GM08714 (cell line): ENCODE results near the gene DGAT2.

Source experiments
- H3K4me3 ChIP-seq: fragments of 200-500 bp; sonication (Bioruptor generic); 2 replicates; pipeline ENCODE4 v1.5.1; 2014; ENCODE audit warnings: mild to moderate bottlenecking, low read length, inconsistent platforms
- ZNF274 ChIP-seq: IDR thresholded peaks from 2 replicates; pipeline ENCODE4 v1.6.1; 2012; ENCODE audit warnings: mild to moderate bottlenecking, low read depth, low read length

Gene DGAT2

GRCh38 chr11:75766443-75767227, 1.9 kb upstream of the DGAT2 start:
- H3K4me3 ChIP-seq, result no peak overlapping the region
- TF ChIP-seq ZNF274, result no peak

- H3K4me3 ChIP-seq, result no peak overlapping the region
- no peak for TF ChIP-seq ZNF274
Measured at GRCh38 chr11:75767228-75767572, 1.4 kb upstream of the DGAT2 start.

DNA sequence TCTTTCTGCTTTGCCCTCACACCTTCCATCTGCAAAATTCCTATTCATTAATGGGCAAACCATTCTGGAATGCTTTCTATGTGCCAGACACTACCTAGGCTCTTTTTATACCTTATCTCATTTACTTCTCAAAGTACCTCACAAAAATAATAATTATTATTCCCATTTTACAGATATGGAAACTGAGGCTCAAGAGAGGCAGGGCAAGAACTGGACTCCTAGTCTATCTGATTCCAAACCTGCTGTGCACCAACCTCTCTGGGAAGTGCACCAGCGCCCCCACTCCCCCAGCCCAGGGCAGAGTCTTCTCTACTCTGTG, 826 bp upstream of the DGAT2 start:
- no peak for TF ChIP-seq ZNF274
- H3K4me3 ChIP-seq, result no peak overlapping the region

GRCh38 chr11:75768909-75769771, 562 bp downstream of the DGAT2 start:
- no peak for TF ChIP-seq ZNF274
- H3K4me3 ChIP-seq, result peak overlapping the region; percentile 61; the same call in 1 of the 2 replicates

- TF ChIP-seq ZNF274, result no peak
- no peak overlapping the region for H3K4me3 ChIP-seq
Measured at GRCh38 chr11:75770102-75770501, 1.5 kb downstream of the DGAT2 start.

DNA sequence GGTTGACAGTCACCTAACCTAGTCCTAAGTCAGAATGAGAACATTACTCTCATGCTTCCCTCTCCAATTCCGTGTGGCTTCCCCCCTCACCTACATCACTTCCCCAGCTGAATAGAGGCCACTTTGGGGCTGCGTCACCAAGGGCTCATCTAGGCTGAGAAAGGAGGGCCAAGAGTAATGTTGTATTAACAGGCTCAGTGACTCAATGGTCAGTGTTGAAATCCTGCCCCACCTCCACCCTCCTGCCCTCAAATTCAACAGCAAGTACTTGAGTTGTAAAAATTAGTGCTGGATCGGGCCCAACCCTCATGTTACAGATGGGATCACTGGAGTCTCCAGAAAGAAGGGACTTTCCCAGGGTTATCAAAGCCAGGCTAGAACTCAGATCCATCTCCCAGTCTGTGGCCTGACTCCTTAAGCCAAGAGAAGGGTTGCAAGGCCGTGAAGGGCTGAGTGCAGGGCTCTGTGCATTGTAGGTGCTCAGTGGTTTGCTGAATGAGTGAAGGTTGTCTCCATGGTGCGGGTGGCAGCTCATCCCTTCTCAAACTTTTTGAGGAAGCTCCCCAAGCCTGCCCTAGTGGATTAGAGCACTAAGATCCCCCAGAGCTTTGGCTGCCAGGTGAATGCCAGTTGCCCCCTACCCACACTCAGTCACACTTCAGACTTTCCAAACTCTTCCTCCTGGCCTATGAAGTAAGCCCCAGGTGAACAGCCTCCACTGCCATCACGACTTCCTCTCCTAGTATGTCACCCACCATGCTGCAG, 3.2 kb downstream of the DGAT2 start:
- no peak overlapping the region for H3K4me3 ChIP-seq
- no peak for TF ChIP-seq ZNF274

GRCh38 chr11:75773595-75774353, 5.2 kb downstream of the DGAT2 start:
- TF ChIP-seq ZNF274, result no peak
- H3K4me3 ChIP-seq, result no peak overlapping the region

DNA sequence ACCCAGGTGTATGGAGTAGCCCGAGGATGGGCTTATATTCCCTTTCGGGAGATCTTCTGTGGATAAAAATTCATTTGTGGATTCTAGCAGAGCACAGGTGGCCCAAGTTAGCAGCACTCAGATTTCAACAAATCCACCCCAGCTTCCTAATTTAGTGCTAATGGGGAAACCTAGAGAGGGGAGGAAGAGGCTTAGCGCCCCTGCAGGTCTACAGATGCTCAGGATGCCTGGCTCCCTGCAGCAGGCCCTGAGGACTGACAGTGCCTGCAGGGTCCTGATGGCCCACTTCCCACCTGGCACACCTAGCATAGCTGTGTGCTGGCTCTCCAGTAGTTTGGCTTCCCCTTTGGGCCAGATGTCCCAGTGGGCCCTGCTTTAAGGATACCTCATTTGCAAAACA, 6.5 kb downstream of the DGAT2 start:
- no peak for TF ChIP-seq ZNF274
- H3K4me3 ChIP-seq, result no peak overlapping the region

DNA sequence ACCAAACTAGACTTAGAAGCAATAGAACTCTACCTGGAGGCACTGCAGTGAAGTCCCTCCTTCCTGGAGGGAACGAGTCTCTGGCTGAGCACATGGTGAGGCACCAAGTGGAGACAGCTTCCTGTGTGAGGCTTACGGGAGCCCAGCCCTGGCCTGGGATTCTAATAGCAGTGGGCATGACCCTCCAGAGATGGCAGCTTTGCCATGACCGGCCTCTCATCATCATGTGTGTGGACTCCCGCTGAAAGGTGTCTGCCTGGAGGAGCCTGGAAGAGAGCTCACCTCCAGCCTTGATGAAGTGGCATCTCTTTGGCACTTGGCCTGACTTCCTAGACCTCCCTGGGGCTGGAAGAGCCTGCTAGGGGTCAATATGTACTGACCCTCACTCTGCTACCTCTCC, 8.0 kb downstream of the DGAT2 start:
- TF ChIP-seq ZNF274, result no peak
- H3K4me3 ChIP-seq, result no peak overlapping the region

DNA sequence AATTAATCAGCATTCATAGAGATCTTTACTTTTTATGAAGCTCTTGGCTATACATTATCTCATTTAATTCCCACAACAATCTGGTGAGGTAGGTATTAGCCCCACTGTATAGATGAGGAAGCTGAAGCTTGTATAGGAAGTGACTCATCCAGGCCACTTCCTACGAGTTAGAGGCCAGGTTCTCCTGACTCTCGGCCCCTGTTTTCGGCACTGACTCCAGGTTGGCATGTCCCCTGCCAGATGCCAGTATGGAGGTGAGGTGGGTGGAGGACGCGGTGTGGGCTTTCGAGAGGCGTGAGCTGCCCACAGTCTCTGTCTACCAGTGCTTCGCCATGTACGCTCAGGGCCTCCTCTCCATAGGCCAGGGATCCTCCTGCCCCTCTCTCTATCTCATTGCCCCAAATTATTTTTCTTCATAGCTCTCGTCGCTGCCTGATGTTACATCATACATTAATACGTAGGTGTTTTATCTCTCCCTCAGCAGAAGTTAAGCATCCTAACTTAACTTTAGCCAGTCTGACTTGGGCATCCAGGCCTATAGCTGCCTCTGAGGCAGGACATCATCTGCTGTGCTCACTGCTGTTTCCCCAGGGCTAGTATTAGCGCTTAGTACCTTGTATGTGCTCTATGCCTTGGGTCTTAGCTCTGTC, 9.0 kb downstream of the DGAT2 start:
- no peak for TF ChIP-seq ZNF274
- H3K4me3 ChIP-seq, result no peak overlapping the region

DNA sequence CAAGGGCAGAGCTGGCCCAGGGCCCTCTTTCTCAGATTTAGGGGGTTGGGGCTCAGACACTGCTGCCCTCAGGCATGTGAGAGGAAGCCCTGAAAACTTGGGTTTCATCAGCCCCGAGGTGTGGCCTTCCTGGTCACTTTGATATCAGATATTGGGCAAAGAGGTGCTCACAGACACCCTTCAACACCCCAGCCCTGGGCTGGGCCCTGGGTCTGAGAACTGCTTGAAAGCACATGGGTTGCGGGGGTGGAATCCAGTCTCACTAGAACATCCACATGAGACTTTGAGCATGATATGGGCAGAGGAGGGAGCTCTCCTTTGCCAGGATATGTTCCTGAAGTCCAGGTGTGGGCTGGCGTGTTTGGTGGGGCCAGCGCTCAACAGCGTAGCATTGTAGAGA, 10.4 kb downstream of the DGAT2 start:
- H3K4me3 ChIP-seq, result no peak overlapping the region
- TF ChIP-seq ZNF274, result no peak

DNA sequence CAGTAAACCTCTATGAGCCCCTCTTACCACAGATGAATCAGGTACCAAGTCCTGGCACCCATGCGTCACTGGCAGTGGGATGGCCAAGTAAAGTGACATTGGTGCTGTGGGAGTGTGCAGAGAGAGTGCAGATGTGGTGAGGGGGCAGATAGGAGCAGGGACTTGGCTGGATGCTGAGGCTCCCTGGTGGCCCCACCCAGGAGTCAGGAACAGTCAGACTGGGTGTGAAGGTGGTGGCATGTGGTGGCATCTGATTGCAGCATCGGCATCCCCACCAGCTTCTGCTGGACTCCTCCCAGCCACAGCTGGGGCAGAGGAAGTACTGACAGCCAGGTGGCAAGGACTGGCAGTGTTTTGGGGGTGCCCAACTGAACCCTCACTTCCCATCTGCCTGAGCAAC, 11.4 kb downstream of the DGAT2 start:
- TF ChIP-seq ZNF274, result no peak

DNA sequence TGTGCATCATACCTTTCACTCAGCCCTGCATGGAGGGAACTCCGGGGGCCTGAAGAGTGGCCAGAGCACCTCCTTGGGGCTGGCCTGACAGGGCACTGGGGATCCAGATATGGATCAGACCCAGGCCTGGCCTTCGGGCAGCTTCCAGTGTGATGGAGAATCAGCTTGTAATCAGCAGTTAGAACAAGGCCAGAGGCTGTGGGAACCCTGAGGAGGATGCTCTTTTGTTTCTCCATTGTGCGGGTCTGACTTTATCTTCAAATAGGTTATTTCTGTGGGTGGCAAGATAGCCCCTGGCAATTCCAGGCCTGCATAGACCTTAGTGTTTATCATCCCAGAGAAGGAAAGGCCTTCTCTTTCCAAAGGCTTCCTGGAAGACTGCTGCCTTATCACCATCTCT, 12.3 kb downstream of the DGAT2 start:
- TF ChIP-seq ZNF274, result no peak
- no peak overlapping the region for H3K4me3 ChIP-seq

More for the DNA sequence above, 11.4 kb downstream of the DGAT2 start:
- H3K4me3 ChIP-seq, result no peak overlapping the region
